Measurements from ENCODE around the gene B9D1. TPM values are rescaled to one million over a fixed set of nuclear protein-coding genes. Genes with fewer than 3 reads are reported as not detected.

The B9D1 gene
- total and polyA plus RNA-seq, 7 donors = 6.6 to 22.4 (median 15.2) TPM

DNA sequence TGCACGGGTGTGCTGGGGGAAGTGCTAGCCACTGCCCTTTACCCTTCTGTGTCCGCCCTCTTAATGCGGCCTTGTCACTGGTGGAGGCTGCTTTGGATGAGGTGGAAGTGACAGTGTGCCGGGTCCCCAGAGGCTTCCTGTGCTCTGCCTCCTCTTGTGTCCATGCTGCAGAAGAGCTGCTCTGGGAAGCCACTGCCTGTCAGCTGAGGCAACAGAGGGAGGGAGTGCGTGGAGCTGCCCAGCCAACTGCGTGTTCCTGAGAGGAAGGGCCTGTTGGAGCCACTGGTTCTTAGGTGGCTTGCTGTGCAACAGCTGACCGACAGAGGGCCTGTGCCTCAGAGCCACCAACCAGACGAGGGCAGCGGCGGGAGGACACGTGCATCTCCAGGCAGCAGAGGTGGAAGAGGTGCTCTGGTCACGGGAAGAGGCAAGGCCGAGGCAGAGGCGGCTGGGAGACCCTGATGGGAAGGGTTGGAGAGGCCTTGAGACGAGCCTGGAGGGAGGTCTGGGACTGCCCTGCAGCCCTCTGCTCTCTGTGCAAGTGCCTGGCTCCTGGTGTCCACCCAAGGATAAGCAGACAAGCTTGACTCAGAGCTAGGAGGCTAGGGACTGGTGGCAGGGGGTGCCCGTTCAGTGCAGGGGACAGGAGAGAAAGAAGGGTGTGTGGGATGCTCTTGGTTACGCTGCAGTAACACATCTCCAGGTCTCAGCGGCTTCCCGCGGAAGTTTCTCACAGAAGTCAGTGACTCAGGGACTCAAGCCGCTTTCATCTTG, 25.4 kb downstream of the B9D1 start:
- Histone ChIP-seq H3K27ac (peak overlapping the region in 1 of 4 donors; percentile 16), H3K36me3 (peaks cover 4 to 24% (median 6%) of the 10 kb centered on the region in 4 donors), H3K4me1 (peaks cover 0 to 28% (median 13%) of the 10 kb centered on the region in 4 donors), H3K27me3 (no peaks in the 10 kb centered on the region), H3K4me3 (no peak overlapping the region), H3K9me3 (no peaks in the 10 kb centered on the region)
- TF ChIP-seq EP300 (IDR thresholded peaks at IDR 0.05) (no peak), POLR2AphosphoS5 (IDR thresholded peaks at IDR 0.05) (peak in 1 of 4 donors; percentile 22)
- TF ChIP-seq, protein P1, sequence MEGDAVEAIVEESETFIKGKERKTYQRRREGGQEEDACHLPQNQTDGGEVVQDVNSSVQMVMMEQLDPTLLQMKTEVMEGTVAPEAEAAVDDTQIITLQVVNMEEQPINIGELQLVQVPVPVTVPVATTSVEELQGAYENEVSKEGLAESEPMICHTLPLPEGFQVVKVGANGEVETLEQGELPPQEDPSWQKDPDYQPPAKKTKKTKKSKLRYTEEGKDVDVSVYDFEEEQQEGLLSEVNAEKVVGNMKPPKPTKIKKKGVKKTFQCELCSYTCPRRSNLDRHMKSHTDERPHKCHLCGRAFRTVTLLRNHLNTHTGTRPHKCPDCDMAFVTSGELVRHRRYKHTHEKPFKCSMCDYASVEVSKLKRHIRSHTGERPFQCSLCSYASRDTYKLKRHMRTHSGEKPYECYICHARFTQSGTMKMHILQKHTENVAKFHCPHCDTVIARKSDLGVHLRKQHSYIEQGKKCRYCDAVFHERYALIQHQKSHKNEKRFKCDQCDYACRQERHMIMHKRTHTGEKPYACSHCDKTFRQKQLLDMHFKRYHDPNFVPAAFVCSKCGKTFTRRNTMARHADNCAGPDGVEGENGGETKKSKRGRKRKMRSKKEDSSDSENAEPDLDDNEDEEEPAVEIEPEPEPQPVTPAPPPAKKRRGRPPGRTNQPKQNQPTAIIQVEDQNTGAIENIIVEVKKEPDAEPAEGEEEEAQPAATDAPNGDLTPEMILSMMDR (IDR thresholded peaks at IDR 0.05) = peak in 1 of 4 experiments; percentile 28
- DNase-seq = peak; percentile 86
- 81 to 85% methylated on average over 21 of the region's 21 CpGs for WGBS, 2 donors
- intact Hi-C loops (cut with DNase I) = no loop called here

DNA sequence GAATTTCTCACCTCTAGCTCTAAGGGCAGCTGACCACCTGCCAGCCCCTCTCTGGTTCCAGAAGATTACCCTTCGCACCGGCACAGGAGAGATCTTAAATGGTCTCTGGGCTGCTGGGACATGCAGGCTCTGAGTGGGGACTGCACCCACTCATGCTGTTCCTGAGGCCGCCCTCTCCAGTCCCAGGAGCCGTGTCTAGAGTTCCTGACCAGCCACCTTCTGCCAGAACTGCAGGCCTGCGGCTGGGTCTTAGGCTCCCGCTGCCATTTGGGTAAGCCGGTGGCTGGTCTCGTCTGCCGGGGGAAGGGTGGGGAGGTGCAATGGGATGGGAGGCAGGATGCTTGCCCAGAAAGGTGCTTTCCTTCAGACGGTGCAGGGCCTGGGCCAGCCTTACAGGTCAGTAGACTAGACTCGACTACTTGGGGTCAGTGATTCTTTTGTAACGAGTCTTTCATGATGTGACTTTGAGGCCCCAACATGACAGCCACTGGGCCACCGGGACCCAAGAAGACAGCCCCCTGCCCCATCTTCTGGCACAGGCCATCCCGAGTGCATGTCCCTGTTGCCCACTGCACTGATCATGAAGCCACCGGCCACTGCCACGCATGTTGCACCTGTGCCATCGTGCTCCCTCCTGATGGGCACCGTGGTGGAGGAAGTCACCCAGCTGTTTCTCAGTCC, 26.4 kb downstream of the B9D1 start:
- peak; percentile 61 for DNase-seq
- no peaks in the 10 kb centered on the region for H3K27me3 ChIP-seq
- no peak overlapping the region for H3K4me3 ChIP-seq
- peaks cover 0 to 31% (median 5%) of the 10 kb centered on the region in 4 donors for H3K4me1 ChIP-seq
- H3K36me3 ChIP-seq = peaks cover 4 to 24% (median 6%) of the 10 kb centered on the region in 4 donors
- WGBS, 2 donors = 91 to 94% methylated on average over 18 of the region's 18 CpGs
- no peaks in the 10 kb centered on the region for H3K9me3 ChIP-seq
- no peak for TF ChIP-seq POLR2AphosphoS5 (IDR thresholded peaks at IDR 0.05)
- TF ChIP-seq POLR2A (IDR thresholded peaks at IDR 0.05) = no peak
- TF ChIP-seq, protein P1 (IDR thresholded peaks at IDR 0.05) = no peak
- no peak for TF ChIP-seq EP300 (IDR thresholded peaks at IDR 0.05)
- H3K27ac ChIP-seq = no peak overlapping the region
- intact Hi-C loops (cut with DNase I) = no loop called here

DNA sequence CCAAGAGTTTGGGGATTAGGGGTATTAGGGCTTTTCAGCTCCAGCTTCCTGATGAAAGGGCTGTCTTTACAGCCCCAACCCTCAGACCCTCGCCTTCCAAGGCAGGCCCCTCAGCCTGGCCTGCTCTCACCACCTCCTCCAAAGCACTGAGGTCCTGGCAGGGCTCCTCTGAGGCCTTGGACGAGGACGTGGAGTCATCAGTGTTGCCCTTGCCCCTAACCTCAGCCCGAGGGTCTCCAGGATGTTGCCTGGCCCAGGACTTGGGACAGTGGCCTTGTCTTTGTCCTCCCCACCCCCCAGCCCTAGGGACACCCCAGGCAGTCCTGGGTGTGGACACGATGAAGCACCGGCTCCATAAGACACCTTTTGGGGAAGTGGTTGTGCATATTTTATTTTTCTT, 28.2 kb downstream of the B9D1 start:
- no peak overlapping the region for H3K27ac ChIP-seq
- TF ChIP-seq EP300 (IDR thresholded peaks at IDR 0.05) = no peak
- TF ChIP-seq, protein P1 (IDR thresholded peaks at IDR 0.05) = no peak
- TF ChIP-seq POLR2AphosphoS5 (IDR thresholded peaks at IDR 0.05) = no peak
- TF ChIP-seq POLR2A (IDR thresholded peaks at IDR 0.05) = no peak
- 87% methylated on average over 6 of the region's 6 CpGs for WGBS, 2 donors

DNA sequence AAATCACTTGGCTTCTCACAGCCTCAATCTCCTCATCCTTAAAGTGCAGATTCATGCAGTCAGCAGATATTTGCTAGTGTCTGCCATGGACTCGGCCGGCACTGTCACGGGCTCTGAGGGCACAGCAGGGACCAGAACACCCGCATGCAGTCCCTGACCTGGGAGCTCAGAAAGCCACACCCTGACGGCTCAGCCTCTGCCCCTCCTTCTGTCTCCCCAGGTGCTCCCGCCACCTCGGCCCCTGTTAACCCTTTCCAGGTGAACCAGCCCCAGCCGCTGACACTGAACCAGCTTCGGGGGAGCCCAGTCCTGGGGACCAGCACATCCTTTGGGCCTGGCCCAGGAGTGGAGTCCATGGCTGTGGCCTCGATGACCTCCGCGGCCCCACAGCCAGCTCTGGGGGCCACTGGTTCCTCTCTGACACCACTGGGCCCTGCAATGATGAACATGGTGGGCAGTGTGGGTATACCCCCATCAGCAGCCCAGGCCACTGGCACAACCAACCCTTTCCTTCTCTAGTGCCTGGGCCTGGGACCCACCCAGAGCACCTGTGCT, 28.7 kb downstream of the B9D1 start:
- peak; percentile 53 for DNase-seq

More for the DNA sequence above, 28.2 kb downstream of the B9D1 start:
- peak; percentile 54 for DNase-seq
- Histone ChIP-seq H3K4me1 (peaks cover 0 to 36% (median 8%) of the 10 kb centered on the region in 4 donors), H3K4me3 (no peak overlapping the region), H3K36me3 (peaks cover 4 to 37% (median 6%) of the 10 kb centered on the region in 4 donors), H3K27me3 (no peaks in the 10 kb centered on the region), H3K9me3 (no peaks in the 10 kb centered on the region)
- intact Hi-C loops (cut with DNase I) = no loop called here

More for the DNA sequence above, 28.7 kb downstream of the B9D1 start:
- no peak overlapping the region for H3K4me3 ChIP-seq
- H3K27ac ChIP-seq = no peak overlapping the region
- no peaks in the 10 kb centered on the region for H3K27me3 ChIP-seq
- peaks cover 4 to 42% (median 6%) of the 10 kb centered on the region in 4 donors for H3K36me3 ChIP-seq
- peaks cover 0 to 36% (median 8%) of the 10 kb centered on the region in 4 donors for H3K4me1 ChIP-seq
- intact Hi-C loops (cut with DNase I) = no loop called here
- TF ChIP-seq EP300 (IDR thresholded peaks at IDR 0.05) (no peak), POLR2AphosphoS5 (IDR thresholded peaks at IDR 0.05) (no peak), POLR2A (IDR thresholded peaks at IDR 0.05) (no peak)
- TF ChIP-seq, protein P1 (IDR thresholded peaks at IDR 0.05) = no peak
- 71 to 87% methylated on average over 12 of the region's 12 CpGs for WGBS, 2 donors
- H3K9me3 ChIP-seq = no peaks in the 10 kb centered on the region

Data from sigmoid colon (tissue), 7 donors.